GM04504 (cell line): ENCODE measurements around the gene ARF1.

Experiments used
- DNase-seq: peaks from one replicate; pipeline ENCODE4 v3.0.0-alpha.2; 2012; ENCODE audit warnings: low read depth

ARF1 gene

DNA sequence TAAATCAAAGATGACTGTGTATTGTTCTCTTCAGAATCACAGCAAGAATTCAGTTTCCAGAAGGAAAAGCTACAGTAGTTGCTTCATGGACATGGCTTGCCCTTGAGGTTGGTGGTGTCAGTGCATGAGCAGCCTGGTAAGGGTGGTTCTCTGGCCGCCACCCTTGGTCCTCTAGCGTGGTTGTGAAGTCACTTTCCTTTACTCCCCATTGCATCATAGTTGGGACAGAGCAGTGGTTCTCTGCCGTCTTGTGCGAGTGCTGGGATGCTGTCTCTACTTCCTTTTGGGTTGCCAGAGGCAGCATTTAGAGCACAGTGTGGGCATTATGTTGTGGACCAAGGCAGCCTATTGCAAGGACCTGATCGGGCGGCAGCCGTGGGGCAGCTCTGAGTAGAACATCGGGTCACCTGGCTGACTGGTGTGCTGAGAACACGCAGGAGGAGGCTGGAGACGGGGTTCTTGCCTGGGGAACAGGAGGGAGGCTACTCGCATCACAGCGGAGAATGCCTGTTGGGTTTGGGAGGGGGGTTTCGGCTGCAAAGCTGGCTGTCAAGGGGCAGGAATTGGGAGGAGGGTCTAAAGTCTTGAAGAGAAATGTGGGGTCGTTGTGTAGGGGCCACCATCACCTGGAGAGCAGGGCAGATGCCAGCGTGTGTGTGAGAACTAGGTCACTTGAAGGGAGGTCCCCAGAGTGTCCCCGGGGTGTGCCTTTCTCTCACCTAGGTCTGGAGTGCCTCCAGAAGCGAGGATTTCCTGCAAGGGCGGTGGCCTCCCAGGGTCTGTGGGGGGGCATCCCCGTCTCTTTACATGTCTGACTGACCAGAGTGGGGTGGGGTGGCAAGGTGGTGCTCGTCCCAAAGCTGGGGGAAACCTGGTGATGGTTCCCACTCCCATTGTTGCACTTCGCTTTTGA lies 6.3 kb downstream of the ARF1 start:
- DNase-seq: no peak

DNA sequence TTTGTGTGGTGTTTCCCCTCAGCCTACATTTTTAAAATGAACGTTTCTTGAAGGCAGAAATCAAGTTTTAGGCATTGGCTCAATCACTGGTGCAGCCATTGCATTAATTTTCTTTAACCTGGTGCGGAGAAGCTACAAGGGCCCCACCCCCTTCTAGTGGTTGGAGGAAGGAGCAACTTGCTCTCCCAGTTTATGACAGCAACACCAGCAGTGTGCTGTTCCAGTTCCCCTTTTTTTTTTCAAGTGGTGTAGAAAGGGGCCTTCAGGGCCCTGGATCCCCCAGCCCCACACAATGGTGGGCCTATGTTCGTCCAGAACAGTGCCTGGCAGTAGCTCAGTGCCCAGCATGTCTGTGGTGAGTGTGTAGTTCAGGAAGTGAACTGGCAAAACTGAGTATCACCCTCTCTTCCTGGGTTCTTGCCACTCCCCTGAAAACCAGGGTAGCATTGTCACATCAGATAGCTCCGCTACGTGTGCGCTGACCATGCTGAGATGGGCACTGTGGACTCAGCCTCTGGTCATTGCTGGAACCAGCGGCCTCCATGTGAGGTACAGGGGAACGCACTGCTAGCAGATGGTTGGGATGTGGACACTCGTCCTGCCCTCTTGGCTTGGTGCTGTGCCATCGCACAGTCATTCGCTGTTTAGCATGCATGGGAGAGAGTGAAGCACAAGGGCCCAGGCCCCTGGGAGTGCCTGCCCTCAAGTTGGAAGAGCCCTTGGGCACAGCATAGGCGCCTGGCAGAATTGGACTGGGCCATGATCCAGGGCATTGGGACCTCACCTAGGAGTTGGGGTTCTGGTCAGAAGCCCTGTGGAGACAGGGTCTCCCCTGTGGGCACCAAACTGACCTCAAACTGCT lies 7.2 kb downstream of the ARF1 start:
- no peak for DNase-seq

DNA sequence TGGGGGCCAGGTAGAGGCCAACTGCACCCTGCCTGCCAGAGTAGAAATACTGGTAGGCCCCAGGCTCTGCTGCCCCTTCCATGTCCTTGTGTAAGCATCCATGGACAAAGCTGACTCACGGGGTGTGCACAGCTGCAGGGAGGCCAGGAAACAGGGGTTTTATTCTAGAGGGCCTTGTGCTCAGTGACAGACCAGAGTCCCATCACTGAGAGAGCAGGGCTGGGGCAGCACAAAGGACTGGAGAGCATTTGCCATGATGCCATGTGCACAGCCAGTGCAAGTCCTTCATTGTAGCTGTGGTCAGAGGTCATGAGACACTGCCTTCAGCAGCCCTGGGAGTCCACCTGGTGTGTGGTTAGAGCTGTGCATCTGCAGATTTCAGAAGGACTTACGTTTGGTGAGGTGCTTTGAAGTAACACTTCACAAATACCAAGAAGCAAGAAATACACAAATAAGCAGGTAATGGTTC lies 8.1 kb downstream of the ARF1 start:
- no peak for DNase-seq

DNA sequence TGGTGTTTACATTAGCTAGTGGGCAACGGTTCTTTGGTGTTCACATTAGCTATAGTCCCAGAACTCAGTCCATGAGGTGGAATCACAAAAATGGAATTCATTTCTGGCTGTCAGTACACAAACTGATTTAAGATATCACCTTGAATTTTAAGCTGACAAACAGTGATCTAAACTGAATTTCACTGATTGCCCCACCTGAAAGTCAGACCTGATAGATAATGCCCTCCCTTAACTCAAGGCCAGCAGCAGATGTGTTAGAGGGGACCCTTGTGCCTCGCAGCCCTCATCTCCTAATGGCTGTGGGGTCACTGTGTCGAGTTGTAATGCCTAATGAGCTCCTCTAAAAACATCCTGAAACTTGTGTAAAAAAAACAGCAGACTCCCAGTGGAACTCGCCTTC lies 8.6 kb downstream of the ARF1 start:
- no peak for DNase-seq

DNA sequence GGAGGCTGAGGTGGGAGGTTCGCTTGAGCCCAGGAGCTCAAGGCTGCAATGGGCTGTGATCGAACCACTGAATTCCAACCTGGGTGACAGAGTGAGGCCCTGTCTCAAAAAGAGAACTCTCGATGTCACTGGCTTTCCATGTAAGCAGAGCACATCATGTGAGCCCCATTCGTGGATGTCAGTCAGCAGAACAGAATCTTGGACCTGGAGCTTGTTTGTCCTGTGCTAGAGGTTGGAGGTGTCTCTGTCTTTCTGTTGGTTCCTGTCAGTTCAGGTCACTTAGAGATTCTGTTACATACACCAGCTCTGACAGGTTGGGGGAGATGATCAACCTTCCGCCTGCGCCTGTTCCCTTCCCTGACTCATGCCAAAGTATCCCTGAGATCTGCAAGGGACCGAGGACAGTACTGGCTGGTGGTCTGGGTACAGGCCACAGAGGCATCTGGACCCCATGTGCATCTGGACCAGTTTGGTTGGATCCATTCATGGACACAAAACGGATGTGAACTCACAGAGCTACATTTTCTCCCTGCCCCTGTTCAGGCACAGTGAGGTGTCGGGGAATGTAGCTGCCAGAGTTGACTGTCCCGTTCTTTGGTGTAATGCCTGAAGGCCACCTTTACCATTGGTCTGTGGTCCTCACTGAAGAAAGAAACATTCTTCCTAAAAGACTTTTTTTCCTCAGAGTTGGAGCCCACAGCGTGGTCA lies 10.0 kb downstream of the ARF1 start:
- no peak for DNase-seq

DNA sequence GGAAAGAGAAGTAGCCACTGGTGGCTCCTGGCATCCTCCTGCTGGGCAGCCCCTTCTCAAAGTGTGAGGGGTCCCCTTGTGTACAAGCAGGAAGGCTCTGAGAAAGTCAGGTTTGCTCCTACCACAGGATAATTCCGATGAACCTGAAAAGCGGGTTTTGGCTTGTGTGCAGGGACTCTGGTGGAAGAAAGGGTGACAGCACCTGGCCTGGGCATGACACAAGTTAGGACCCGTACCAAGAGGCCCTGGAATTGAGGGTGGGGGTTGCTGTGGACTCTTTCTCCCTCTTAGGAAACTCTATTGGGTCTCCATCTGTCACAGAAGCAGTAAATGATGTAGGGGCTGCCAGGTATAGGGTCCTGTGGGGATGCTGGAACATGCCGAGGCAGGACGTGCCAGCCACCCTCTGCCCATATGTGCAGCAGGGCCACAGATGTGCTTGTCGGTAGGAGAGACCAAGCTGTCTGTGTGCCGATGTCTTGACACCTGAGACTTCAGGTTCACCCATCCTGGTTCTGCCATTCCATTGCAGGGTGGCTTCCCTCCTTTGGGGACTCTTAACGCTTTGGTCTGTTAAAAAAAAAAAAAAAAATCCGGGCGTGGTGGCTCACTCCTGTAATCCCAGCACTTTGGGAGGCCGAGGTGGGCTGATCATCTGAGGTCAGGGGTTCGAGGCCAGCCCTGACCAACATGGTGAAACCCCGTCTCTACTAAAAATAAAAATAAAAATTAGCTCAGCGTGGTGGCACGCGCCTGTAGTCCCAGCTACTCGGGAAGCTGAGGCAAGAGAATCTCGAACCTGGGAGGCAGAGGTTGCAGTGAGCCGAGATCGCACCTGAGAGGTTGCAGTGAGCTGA lies 10.8 kb downstream of the ARF1 start:
- no peak for DNase-seq

DNA sequence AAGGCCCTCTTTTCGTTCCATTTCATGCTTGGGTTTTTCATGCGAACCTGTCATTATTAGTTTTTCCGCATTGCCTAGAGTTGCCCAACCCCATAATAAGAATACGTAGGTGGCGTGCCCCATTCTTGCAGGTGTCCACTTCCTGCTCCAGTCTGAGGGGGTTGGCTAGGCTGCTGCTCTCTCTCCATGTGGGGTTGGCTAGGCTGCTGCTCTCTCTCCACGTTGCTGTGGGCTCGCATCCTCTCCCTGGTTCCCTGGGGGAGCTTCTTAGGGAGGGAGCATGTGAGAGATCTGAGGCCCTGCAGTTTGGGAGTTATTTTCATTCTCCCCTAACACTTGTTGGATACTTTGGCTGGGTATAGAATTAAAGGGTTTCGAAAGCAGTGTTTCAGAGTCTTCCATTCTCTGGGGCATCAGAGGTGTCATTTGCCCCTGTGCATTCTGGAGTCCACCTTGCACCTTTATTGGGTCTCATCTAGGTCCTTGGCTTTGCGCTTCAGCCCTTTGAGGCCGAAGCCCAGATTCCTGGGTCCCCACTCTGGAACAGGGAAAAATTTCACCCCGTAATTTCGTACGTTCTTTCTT lies 12.0 kb downstream of the ARF1 start:
- no peak for DNase-seq

DNA sequence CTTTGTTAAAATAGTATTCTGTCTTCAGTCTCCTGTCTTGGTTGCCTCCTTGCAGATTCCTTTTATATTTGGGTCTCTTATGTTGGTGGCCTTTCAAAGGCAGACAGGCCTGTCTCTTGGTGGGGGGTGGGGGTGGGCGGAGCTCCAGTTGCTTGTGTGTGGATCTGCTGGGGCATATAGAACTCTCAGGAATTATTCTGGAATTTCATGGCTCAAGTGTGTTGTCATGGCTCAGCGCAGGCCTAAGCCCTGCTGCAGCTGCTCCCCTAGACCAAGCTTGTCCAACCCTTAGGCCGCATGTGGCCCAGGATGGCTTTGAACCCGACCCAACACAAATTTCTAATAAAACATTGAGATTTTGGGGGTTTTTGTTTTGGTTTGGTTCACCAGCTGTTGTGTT lies 12.7 kb downstream of the ARF1 start:
- DNase-seq: no peak

DNA sequence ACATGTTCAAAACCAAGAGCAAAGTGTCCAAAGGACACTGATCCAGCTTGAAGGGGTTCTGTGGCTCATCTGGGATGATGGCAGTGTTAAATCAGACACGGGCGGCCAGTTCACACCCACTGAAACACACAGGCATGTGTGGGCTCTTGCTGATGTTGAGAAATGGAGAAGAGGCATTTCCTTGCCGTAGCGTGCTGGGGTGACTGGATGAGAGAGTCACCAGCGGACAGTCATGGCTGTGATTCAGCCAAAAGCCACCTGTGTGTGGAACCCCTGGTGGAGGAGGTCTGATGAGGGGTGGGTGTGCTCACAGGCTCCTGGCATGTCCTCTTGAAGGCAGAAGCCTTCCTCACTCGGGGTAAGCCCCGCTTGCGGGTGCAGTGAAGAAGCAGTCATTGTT lies 13.4 kb downstream of the ARF1 start:
- DNase-seq: no peak

DNA sequence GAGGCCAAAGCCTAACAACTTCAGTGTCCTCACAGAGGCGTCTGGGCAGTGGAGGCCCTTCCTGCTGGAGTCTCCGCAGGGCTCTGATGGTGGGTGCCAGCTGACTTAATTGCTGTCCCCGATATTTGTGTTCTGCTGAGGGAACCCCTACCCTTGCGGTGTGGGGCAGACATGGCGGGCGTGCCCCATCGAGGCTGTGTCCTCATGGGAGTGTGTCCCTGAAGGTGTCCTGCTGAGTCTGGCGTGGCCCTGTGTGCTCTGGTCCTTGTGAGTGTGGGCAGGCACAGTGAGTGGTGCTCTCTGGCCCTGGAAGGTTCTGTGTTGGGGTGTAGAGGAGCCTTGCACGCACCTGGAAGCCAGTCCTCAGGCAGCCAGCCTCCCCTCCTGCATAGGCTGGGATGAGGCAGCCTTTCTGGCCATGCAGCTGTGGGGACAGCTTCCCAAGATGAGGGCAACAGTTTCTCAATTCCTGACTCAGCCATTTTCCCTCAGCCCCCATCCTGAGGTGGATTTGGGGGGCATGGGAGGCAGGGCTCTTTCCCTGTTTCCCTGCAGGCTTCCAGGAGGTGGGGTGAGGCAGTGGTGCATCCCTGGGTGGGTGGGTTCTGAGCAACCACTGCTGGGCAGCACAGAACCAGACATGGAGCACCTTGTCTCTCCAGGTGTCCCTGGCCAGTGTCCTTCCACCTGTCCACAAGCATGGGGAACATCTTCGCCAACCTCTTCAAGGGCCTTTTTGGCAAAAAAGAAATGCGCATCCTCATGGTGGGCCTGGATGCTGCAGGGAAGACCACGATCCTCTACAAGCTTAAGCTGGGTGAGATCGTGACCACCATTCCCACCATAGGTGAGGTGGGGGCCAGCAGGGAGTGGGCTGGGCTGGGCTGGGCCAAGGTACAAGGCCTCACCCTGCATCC lies 14.2 kb downstream of the ARF1 start:
- no peak for DNase-seq

DNA sequence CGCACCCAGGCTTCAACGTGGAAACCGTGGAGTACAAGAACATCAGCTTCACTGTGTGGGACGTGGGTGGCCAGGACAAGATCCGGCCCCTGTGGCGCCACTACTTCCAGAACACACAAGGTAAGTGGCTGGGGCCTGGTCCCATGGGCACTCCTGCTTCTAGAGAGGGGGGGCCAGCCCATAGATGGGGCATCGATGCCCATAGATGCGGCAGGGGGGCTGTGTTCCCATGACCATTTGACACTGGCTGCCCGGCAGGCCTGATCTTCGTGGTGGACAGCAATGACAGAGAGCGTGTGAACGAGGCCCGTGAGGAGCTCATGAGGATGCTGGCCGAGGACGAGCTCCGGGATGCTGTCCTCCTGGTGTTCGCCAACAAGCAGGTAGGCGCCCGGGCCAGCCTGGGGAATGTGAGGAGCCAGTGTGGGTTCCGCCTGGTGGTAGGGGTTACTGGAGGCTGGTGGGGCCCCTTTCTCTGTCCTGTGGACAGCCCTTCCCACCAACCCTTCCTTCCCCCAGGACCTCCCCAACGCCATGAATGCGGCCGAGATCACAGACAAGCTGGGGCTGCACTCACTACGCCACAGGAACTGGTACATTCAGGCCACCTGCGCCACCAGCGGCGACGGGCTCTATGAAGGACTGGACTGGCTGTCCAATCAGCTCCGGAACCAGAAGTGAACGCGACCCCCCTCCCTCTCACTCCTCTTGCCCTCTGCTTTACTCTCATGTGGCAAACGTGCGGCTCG lies 15.0 kb downstream of the ARF1 start:
- no peak for DNase-seq

DNA sequence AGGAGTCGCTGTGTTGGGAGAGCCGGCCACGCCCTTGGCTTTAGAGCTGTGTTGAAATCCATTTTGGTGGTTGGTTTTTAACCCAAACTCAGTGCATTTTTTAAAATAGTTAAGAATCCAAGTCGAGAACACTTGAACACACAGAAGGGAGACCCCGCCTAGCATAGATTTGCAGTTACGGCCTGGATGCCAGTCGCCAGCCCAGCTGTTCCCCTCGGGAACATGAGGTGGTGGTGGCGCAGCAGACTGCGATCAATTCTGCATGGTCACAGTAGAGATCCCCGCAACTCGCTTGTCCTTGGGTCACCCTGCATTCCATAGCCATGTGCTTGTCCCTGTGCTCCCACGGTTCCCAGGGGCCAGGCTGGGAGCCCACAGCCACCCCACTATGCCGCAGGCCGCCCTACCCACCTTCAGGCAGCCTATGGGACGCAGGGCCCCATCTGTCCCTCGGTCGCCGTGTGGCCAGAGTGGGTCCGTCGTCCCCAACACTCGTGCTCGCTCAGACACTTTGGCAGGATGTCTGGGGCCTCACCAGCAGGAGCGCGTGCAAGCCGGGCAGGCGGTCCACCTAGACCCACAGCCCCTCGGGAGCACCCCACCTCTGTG lies 15.9 kb downstream of the ARF1 start:
- DNase-seq: no peak

DNA sequence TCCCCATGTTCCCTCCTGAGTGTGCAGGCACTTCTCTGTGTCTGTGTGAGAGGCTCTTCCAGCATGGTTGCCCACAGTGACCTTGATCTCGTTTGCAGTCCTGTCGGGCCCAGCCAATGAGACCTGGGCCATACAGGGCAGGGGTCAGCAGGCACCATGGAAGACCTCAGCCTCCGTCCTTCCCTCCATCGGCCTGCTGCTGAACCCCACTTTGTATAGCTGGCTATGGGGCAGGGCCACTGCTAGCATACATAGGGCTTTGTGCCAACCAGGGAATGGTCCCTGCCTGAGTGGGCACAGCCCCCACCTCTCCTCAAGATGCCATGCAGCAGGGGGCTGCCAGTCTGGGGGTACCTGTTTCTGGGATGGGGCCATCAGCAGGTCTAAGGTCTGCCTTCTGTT lies 16.8 kb downstream of the ARF1 start:
- DNase-seq: no peak

DNA sequence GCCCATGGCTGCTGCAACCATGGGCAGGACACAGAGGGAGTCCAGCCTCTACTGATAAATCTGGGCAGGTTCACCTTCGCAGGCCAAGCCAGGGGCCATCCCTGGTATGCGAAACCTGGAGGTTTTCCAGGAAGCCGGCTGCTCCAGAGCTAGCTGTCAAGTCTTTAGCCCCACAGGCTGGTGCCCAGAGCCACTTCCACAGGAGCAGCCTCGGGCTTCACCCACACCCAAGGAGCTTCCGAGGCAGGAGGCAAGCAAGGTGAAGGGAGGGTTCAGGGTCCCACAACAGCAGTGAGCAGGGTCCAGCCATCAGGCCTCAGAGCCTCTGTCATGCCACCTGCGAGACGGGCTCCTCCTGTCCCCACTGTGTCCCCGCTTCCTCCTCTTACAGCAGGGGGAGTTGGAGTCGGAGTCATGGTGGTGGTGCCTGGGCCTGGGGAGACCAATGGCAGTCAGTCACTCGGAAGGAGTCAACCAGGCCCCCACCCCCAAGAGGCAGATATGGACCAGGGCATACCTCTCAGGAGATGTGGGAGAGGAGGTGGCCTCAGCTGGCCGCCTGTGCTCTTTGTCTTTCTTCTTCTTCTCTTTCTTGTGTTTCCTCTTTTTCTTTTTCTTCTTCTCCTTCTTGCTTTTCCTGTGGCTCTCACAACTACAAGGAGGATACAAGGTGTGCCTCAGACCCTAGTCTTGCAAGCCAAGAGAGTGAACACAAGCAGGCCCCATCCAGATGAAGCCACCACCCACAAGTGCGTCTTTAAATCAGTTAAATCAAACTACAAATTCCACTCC lies 18.5 kb downstream of the ARF1 start:
- DNase-seq: no peak

DNA sequence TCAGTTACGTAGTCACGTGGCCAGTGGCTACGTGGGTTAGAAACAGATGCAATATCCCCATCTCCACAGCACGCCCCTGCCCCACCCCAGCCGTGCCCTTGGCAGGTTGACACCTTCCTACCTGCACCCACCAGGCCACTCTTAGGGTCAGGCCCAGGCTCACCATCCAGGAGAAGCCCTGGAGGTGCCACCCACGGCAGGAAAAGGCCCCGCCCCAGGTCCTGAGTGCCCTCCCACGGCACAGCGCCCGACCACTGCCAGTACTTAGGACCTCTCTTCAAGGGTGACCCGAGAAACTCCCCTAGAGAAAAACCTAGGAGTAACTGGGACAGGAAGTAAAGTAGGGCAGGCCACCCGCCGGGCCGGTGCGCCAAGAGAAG lies 19.1 kb downstream of the ARF1 start:
- DNase-seq: no peak

DNA sequence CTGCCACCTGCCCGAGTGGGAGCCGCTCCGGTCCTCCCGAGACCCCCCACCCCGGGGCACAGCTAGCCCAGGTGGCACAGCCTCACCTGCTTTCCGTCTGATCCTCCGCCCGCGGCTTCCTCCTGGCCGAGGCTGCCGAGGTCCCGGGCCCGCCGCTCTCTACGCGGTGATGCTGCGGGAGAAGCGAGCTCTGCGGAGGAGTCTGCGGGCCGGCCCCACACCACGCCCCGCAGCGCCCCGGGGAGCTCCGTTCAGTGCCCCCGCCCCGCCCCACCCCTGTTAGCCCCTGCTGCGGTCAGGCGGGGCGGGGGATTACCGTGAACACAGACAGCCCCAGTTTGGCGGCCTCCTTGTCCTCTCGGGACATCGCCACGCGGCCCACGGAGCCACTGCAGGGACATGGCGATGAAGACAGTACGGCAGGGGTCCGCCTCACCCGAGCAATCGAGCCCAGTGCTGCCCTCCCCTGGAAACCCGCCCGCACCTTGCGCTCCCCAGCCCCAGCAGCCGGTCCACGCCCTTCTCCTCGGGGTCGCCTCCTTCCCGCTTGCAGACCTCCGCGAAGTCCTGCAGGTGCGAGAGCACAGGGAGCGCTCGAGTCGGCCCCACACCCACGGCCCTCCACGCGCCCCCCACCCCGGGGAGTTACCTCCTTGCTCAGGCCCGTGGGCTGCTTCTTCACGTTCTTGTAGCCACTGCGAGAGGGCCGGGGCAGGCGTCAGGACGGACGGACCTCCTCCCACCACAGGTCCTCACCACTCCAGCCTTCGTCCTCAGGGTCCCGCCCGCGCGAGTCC lies 19.7 kb downstream of the ARF1 start:
- no peak for DNase-seq
